CD4-positive, alpha-beta T cell treated with Interleukin-17A for 4 hours (primary cell): ENCODE data around the gene RFTN1.

Source experiments
- DNase-seq: peaks from one replicate; pipeline ENCODE4 v3.0.0-alpha.2; 2020; ENCODE audit warnings: mixed read lengths

The RFTN1 gene

DNA sequence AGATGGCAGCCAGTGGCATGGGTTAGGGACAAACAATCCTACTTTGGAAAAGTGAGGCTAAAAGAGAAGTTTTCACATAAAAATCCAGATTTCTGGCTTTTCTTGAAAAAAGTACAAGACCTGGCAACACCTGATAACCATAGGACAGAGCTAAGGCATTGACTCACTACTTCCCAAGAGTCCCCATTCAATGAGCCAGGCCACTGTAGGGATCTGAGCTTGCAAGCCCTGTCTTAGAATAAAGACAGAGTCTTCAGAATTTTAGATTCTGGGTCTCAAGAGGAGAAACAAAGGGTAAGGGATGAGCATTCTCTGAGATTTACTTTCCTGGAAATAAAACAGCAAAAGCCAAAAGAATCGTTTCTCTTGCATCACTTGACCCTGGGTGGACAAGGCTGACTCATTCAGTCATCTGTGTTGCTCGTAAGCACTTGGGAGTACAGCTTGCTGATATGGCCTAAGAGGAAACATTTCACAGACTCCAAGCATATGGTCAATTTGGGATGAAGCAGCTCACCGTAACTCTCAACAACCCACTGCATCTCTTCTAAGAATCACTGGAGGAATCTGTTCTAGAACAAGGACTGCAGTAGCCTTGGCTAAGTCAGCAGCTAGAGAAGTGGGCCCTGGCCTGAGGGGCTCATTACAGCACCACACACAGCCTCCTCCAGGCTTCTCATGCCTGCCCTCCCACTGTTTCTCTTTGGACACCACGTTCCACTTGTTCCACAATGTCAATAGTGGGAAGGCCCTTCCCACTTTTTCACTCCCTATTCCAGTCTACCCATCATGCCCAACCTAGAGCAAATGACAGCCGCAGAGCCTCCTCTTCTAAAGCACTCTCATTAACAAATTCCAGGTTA lies 86.2 kb downstream of the RFTN1 start:
- DNase-seq: no peak

DNA sequence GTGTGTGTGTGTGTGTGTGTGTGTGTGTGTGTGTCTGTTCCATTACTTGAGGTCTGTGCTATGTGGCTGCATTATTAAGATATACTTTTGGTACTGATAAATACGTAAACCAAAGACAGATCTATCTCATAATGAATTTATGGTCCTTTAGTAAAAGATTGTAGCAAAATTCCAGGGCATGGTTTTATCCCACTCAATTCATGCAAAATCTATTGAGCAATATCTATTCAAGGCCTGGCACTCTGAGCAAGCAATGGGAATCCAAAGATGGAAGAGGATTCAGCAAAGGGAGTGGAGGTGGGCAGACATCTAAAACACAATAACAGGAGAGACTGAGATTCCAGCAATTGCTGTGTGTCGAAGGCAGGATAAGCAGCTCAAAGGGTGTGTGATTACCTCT lies 86.8 kb downstream of the RFTN1 start:
- no peak for DNase-seq

DNA sequence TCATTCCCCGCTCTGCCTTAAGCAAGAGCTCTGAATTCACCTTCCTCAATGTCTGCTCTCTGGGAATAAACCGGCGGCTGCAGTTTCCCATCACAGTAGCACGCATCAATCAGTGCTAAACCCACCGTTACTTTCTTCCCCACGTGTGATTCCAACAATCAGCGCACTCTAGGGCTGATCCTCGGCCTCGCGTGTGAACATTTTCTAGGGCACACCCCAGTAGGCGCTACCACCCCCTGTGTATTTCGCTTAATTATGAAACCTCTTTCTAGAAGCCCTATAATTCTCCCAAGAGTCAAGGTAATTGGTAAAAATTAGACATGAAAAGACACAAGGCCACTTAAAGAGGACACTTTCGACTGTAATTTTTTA lies 87.5 kb downstream of the RFTN1 start:
- DNase-seq: no peak

DNA sequence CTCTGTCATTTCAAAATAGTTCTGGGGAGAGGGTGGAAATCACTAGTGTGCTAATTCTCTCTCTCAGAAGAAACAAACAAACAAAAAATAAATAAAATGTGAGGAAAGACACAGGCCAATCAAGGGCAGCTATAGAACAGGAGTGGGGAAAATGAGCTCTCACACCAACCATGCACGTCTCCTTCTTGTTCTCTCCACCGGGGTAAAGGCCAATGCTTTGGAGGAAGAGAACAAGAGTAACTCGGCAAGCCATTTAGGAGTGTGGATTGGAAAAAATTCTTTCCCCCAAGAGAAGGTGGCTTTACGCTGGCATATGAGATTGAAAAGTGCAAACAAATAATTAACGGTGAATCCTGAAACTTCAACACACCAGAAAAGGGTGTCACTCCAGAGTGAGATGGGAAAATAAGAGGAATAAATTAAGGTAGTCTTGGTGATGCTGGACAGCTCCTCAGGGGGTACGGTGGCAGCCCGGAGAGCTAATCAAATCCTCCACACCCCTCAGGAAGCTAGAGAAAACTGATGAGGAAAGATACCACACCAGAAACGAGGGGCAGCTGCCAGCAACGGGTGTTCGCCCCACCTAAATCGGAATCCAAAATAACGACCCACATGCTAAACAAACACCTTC lies 88.0 kb downstream of the RFTN1 start:
- no peak for DNase-seq

DNA sequence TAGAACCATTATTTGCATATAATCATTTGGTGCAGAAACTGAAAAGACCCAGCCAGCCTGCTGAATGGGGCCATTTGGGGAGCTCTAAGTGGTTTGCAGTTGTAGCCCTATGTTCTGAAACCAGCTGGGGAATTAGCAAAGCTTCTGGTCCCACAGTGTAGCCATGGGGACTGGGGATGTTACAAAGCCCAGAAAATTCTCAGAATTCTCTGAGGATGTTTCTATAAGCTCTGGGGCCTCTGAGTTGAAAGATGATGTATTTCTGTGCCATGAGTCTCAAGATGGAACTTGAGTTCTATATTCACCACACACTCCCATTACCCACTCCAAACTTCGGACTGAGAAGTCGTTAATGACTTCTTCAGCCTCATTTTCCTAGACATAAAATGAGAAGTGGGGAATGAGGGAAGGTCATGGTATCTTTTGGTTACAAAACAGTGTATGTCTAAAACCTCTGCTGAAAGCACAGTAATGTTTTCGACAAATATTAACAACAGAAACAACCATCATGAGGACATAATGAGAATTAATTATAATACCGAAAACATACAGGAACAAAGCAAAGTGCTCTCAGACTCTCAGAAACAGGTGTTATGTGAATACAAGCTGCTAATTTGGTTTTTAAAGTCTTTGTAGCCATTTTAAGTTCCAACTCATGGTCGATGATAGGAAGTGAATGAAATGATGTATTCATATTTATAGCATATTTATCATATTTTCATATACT lies 89.4 kb downstream of the RFTN1 start:
- no peak for DNase-seq

DNA sequence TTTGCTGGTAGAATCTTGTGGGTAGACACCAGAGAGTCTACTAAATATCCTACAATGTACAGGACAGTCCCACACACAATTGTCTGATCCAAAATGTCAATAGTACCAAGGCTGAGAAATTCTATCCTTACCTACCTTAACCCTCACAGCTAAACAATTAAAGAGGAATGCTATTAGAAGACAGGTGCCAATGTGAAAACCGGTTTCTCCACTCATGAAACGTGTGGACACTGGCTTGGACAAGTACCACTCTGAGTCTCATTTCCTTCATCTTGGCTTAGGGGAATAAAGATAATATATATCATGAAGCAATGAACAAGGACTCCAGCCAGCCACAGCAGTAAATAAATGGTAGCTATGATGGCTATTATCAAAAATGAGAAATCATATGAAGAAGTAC lies 90.2 kb downstream of the RFTN1 start:
- no peak for DNase-seq

DNA sequence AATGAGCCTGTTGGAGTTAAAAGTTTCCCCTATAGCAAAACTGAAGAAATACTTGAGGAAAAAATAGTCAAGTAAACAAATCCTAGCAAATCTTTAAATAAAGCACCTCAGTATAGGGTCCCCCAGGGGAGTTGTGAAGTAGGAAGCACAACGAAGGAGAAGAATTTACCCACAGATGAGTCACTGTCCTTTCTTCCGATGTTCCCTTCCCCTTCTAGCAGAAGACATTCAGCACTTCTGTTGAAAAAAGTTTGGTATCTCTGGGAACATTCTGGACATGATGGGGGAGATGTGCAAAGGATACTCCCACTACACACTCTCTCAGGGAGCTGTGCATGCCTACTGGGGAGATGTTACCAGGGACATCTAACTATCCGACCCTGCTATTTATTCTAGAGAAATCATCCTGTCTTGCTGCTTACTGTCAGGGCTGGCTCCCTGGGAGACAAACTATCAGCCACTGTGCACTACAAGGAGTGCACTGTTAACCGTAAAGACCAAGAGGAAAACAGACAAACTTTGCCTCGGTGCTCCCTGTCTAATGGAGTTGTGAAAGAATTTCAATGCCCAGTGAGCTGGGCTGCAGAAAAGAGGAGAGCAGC lies 93.8 kb downstream of the RFTN1 start:
- no peak for DNase-seq

DNA sequence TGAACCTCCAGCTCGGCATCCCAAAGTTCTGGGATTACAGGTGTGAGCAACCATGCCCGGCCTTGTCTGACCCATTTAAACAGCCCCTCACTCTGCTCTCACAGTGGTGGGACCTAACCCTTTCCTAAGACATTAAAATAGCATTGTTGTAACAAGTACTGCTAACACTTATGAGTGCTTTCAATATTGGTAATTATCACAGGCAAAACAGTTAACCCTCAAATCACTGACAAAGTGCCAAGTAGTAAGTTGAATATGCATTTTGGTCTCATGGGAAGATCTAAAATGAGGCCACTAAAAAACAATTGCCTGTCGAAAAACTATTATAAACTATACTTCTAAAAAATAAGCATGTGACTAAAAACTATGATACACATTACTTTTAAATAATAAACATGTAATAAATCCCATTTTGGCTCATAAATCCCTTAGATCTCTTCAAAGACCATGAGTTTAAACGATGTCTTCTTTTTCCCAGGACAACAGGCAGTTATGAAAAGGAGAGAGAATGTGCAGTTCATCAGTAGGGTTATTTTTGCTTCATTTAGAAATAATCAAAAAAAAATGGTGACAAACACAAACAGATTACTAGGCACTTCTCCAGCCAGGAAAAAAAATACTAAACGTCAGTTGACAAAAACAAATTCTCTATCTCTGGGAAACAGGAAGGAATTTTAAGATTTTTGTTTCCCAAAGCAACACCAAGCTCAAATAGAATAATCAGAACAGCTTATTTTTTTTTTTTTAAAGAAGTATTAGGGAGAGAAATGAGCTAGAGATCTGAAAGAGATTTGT lies 95.4 kb downstream of the RFTN1 start:
- DNase-seq: no peak

DNA sequence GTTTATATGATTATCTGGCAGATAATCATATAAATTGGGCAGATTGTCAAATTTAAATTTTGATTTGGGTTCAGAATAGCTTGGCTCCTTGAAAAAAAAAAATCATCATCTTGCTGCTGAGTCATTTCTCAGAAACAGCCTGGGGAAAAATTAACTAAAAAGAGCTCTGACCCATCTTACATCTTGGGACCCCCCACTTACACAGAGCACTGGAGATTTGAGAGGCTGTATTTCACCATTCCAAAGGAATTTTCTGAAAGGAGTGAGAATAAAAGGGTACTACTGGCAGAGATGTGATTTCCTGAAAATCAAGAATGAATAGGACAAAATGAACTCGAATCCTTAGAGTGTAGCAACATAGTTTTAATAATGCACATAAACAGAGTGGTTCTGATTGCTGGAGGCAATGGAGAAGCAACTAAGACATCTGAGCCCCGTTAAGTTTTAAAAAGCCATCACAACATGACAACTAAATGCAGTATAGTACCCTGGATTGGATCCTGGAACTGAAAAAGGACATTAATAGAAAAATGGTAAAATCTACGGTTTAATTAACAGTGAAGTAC lies 97.5 kb downstream of the RFTN1 start:
- no peak for DNase-seq

DNA sequence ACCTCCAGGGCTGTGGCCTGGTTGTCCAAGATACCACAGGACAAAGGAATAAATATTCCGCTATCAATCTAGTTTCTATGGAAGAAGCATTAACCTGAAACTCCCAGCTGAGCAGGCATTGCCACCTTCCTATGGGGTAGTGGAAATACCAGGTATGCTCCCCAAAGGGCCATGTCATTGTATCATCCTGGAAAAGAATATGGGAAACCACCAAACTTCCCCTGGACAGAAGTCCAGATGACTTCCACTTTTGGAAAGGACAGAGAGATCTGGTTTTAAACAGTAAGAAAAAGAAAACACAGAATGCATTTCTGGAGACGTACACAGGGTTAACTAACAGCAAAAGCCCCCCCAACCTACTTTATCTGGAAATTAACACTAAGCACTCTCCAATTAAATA lies 100.2 kb downstream of the RFTN1 start:
- no peak for DNase-seq

DNA sequence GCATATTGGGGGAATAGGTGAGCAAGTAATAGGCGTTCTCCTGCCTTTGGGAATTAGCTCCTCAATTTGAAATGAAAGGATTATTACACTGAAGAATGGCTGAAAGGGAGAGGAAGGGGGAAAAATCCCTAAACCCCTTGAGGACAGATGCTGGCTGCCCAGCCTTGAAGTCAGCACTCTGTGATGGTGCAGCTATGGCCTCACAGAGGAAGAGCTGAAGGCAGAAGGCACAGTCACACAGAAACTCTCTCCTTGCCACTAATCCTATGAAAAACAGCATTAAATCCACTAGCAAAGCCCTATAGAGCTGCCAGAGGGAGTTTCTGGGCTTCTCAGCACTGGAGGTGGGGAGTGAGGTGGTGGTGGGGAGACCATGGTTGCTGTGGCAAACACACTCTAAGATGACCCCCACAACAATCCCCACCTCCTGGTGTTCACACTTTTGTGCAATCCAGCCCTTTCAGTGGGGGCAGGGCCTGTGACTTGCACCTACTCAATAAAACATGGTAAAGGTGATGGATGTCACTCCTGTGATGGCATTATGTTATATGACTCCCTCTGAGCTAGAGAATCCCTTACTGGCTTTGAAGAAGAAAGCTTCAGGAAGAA lies 101.2 kb downstream of the RFTN1 start:
- no peak for DNase-seq

DNA sequence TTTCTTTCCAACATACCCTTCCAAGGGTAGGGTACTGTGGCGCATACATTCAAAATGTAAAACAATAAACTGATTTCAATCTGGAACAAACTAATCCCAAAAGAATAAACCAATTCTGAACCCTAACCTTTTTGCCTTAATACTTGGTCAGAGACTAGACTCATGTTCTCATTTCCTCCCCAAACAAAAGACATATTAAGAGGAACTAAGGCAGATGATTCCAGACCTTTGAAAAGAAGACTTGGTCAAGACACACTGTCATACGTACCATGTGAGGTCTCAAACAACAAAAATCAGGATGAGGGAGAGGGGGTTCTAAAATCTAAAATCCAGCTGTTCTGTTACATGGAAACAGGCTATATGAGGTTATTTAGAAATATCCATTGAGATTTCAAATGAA lies 102.1 kb downstream of the RFTN1 start:
- no peak for DNase-seq

DNA sequence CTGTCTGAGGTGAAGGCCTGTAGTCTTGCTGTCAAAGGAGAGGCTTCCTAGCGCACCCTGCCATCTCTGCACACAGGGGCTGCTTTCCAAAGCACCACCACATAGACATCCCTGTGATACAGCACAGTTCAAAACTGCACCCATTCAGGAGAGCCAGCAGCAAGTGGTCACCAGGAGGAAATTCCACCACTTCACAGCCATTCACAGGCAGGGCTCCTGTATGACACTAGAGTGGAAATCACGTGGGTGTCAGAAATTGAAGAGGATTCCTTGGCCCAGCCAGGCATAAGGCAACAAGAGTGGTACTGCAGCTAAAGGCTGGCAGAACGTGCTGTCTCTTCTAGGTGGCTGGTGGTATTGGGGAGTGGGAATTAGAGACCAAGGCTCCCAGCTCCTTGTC lies 102.8 kb downstream of the RFTN1 start:
- DNase-seq: no peak

DNA sequence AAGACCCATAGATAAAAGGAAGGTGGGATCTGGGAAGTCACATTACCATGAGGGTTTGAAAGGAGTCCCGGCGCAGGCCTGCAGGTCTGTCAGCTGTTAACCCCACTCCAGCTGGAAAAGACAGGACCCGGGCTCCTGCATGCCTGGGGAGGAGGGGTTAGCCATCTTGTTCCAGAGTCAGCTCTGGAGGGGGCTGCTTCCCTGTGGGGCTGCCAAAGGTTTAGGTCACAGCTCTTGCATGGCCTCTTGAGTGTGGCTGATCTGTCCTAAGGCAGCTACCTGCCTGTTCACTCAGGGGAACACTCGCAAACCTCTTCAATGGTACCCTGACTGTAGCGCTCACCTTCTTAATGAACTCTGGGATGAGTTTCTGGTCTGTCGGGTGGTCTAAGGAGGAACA lies 104.5 kb downstream of the RFTN1 start:
- DNase-seq: no peak

DNA sequence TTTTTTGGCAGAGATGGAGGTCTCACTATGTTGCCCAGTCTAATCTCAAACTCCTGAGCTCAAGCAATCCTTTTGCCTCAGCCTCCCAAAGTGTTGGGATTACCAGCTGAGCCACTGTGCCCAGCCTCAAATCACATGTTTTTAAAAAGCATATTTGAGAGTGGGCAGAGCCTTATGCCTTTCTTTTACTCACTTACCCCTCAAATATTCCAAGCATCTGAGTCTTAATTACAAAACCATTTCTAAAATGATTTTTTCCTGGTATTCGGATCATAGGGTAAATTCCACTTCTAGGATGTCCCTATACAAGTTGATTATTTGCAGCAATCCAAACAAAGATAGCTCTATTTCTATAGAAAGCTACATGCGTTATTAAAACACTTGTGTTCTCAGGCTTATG lies 106.1 kb downstream of the RFTN1 start:
- no peak for DNase-seq

DNA sequence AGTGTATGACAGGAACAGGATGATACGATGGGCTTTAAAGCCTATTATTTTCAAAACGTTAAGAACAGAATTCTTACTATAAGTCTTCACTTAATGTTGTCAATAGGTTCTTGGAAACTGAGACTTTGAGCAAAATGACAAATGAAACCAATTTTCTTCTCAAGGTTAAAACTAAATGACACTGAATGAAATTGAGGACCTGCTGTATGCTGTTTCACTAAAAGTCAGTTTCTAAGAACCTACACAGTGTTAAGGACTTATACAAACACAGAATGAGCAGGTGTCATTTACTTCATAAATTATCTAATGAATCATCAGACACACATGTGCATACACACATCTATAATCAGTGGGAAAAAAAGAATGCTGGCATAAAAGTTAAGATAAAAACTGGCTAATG lies 106.9 kb downstream of the RFTN1 start:
- DNase-seq: no peak

DNA sequence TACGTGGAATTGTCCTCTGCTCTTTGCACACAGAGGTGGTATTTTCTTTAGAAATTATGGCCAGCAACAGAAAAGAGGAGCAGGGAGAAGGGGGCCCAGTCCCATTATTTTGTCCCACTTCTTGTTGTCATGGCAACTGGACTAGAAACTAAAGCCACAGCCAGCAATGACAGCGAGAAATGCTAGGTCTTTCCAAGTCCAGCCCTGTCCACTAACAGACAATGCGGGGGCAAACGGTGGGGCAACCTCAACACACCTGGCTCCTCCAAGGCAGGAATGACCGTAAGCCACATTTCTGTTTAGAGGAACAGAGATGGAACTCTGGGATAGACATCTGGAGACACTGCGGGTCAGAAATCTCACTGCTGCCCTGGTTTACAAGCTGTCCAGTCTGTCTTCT lies 107.3 kb downstream of the RFTN1 start:
- DNase-seq: no peak

DNA sequence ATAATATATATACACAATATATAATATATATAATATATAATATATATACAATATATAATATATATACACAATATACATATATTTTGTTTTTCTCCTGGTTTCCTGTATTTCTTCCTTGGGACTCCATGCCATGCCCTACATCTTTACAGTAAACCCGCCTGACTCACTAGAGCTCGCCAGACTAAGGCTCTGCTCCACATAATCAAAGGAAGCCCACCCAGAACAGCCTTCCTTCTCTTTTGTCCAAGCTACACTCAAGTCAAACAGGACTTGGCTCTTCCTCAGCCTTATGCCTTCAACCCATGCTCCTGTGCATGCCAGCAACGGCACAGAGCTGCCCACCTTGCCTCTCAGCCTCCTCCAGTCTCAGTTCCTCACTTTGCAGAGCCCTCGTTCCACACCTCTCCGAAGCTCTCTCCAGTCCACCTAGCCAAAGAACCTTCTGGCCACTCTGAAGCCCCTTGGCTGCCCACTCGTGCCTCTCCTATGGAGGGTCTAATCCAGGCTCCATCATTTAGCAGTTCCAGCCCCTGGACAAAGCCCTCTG lies 109.1 kb downstream of the RFTN1 start:
- no peak for DNase-seq

DNA sequence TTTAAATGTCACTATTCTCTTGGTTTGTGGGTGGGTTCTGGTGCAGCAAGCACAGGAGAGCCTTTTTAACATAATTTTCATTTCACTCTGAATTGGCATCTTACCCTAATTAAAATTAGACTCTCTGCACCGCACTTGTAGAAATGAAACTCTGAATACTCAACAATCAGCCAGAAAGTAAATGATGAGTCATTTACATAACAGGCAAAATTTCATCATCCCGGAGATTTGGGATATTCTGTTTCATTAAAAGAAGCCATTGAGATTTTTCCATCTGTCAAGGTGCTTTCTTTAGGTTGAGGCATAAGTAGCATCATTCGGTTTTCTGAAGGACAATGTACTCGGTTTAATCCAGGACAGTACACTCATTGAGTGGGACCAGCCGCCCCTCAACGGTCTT lies 111.0 kb downstream of the RFTN1 start:
- DNase-seq: no peak

DNA sequence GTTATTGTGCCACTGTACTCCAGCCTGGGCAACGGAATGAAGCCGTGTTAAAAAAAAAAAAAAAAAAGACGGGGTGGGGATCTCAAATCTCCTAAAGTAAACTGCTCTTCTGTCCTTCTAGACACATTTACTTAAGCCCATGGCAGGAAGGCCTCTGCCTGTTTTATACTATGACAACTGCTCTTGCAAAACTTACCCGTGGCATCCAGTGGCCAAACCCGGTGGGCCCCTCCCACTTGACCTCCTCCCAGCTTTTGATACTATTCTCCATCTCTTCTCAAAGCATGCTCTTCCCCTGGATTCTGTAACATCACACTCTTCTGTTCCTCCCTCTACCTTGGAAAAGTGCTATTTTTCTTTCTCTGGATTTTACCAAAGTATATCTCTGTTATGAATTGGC lies 112.2 kb downstream of the RFTN1 start:
- DNase-seq: no peak

DNA sequence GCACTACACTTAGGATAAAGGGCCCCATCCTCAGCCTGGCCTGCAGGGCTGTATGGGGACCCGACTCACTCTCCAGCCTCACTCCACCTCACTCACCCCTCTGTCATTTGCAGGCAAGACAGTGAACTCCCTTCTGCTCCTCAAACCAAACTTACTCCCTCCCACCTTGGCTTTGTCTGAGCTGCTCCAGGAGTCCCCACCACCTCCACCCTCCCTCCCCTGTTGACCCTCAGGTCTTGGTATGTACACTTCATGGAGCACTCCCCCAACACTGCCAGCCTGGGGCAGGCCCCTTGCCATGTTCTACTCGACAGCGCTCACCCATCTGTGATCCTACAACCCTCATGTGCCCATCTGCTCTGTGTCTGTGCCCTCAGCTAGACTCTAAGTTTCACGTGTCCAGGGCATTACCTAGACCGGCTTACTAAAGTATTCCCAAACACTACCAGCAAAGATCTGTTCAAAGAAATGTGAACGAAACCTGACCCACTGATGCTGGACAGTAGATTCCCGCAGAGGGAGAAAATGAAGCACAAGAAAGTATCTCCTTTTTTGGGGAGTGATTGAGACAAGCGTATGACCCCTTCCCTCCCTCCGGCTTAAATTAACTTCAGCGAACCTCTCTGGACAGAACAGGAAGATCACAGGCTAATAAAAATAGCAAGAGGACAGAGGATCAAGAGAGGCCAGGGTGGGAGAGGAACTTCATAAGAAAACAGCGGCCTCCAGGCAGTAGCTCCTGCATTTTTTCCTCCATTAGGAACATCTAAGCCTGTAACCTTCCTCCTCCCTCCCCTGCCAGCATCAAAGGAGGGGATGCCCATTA lies 113.2 kb downstream of the RFTN1 start:
- DNase-seq: no peak
